OCI-LY3 (cell line): ENCODE measurements around the gene CD164.

ENCODE experiments used
- H2AFZ ChIP-seq: fragments of 200-600, 300-600 bp; shearing (Covaris generic); 2 replicates; pipeline ENCODE4 v1.6.0; 2014; ENCODE audit warnings: antibody characterized with exemption, low read depth, low read length
- H3K27ac ChIP-seq: fragments of 200-600, 300-600 bp; sonication (generic); 2 replicates; pipeline ENCODE4 v1.5.1; 2014; ENCODE audit warnings: mild to moderate bottlenecking, low read length, moderate library complexity, mixed read lengths
- H3K27me3 ChIP-seq: fragments of 200-600, 300-600 bp; sonication (generic); 2 replicates; pipeline ENCODE4 v1.6.1; 2014; ENCODE audit warnings: low read depth, low read length, mixed read lengths
- H3K36me3 ChIP-seq: fragments of 200-600, 300-600 bp; sonication (generic); replicated peaks from 2 replicates; pipeline ENCODE3; 2014; ENCODE audit warnings: low read depth, low read length, mixed read lengths
- H3K4me1 ChIP-seq: fragments of 300-600, 200-600 bp; sonication (generic); 2 replicates; pipeline ENCODE4 v1.6.1; 2014; ENCODE audit warnings: low read length, mixed read lengths
- H3K4me2 ChIP-seq: fragments of 200-600, 300-600 bp; sonication (generic); 2 replicates; pipeline ENCODE4 v1.6.1; 2014; ENCODE audit warnings: low read length, mixed read lengths
- H3K4me3 ChIP-seq: fragments of 300-600, 200-600 bp; sonication (generic); 2 replicates; pipeline ENCODE4 v1.5.1; 2014; ENCODE audit warnings: antibody characterized with exemption, mild to moderate bottlenecking, low read length, moderate library complexity
- H3K79me2 ChIP-seq: fragments of 300-600, 200-600 bp; shearing (Covaris generic); 2 replicates; pipeline ENCODE4 v1.6.1; 2014; ENCODE audit warnings: mild to moderate bottlenecking, low read length, mixed read lengths
- H3K9ac ChIP-seq: fragments of 300-600, 200-600 bp; shearing (Covaris generic); 2 replicates; pipeline ENCODE4 v1.6.0; 2014; ENCODE audit warnings: mild to moderate bottlenecking, low read length, moderate library complexity
- H3K9me3 ChIP-seq: fragments of 200-600, 300-600 bp; shearing (Covaris generic); 2 replicates; pipeline ENCODE4 v1.6.1; 2014; ENCODE audit warnings: low read length, mixed read lengths; ENCODE audit not compliant: insufficient read depth
- H4K20me1 ChIP-seq: fragments of 200-600, 300-600 bp; sonication (generic); 2 replicates; pipeline ENCODE4 v1.6.1; 2016; ENCODE audit warnings: low read length, mixed read lengths; ENCODE audit not compliant: insufficient read depth
- EZH2phosphoT487 ChIP-seq: fragments of 200-600 bp; shearing (Covaris generic); IDR thresholded peaks from 2 replicates; pipeline ENCODE4 v1.6.1; 2018; ENCODE audit warnings: antibody characterized with exemption, mixed run types, low read depth
- TF ChIP-seq, protein P1 (sequence below): fragments of 200-600, 300-600 bp; sonication (generic); IDR thresholded peaks from 2 replicates; pipeline ENCODE4 v1.5.1; 2014; ENCODE audit warnings: antibody characterized with exemption, low read length, low read depth

CD164 gene

DNA sequence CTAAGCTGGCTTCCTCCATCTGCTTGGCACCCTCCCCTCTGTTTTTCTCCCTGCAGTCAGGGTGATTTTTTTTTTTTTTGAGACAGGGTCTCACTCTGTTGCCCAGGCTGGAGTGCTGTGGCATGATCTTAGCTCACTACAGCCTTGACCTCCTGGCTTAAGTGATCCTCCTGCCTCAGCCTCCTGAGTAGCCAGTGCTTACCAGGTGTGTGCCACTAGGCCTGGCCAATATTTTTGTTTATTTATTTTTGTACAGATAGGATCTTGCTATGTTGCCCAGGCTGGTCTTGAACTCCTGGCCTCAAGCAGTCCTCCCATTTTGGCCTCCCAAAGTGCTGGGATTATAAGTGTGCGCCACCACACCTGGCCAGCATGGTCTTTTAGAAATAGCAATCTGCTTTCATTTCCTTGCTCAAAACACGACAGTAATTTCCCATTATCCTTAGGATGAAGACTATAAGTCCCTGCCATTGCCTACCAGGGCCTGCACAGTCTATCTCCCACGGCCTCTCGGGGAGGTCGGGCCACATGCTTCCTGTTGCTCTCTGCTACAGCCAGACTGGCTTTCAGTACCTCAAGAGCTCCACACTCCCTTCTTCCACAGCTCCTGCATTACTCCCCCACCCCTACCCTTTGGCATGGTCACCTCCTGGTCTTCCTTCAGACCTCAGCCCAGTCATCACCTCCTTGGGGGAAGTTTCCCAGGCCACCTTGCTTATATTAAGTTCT is 11.1 kb upstream of the CD164 start:
- TF ChIP-seq EZH2phosphoT487: no peak
- TF ChIP-seq, protein P1, sequence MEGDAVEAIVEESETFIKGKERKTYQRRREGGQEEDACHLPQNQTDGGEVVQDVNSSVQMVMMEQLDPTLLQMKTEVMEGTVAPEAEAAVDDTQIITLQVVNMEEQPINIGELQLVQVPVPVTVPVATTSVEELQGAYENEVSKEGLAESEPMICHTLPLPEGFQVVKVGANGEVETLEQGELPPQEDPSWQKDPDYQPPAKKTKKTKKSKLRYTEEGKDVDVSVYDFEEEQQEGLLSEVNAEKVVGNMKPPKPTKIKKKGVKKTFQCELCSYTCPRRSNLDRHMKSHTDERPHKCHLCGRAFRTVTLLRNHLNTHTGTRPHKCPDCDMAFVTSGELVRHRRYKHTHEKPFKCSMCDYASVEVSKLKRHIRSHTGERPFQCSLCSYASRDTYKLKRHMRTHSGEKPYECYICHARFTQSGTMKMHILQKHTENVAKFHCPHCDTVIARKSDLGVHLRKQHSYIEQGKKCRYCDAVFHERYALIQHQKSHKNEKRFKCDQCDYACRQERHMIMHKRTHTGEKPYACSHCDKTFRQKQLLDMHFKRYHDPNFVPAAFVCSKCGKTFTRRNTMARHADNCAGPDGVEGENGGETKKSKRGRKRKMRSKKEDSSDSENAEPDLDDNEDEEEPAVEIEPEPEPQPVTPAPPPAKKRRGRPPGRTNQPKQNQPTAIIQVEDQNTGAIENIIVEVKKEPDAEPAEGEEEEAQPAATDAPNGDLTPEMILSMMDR: no peak
- Histone ChIP-seq H3K4me1 (peaks cover 34% of the 10 kb centered on the region), H4K20me1 (no peaks in the 10 kb centered on the region), H3K27me3 (no peaks in the 10 kb centered on the region), H3K36me3 (no peaks in the 10 kb centered on the region), H3K4me3 (no peak overlapping the region), H3K27ac (no peak overlapping the region), H3K9me3 (no peaks in the 10 kb centered on the region), H3K9ac (no peak overlapping the region), H3K4me2 (no peak overlapping the region), H2AFZ (no peak overlapping the region), H3K79me2 (no peaks in the 10 kb centered on the region)

DNA sequence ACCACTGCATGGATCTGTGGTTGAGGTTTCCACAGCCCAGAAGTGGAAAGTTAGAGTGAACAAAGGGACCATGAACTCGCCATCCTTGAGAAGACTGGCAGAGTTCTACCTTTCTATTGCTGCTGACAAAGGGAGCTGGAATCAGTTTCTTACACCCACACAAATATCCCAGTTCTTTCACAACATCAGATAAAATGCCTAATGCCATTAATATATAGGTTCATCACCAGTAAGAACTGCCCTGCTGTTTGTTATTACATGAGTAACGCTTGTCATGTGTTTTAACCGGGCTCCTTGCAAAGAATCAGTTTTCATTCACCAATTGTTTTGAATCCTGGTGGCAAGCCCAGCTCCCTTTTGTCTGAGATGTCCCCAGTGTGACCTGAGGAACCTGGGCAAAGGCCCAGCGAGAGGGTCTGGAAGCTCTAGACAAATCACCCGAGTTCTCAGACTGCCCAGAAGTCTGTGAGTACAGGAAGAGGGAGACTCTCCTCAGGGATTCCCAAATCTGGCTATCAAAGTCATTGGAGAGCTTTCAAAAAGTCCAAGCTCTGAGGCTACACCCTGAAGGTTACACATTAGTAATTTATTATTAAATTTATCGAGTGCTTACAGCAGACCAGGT is 7.5 kb upstream of the CD164 start:
- Histone ChIP-seq H3K36me3 (no peaks in the 10 kb centered on the region), H3K4me1 (peaks cover 5% of the 10 kb centered on the region), H4K20me1 (no peaks in the 10 kb centered on the region), H3K27me3 (no peaks in the 10 kb centered on the region; the same call in 1 of the 2 replicates), H3K4me2 (no peak overlapping the region), H3K27ac (no peak overlapping the region), H3K79me2 (no peaks in the 10 kb centered on the region), H2AFZ (no peak overlapping the region), H3K9ac (no peak overlapping the region), H3K4me3 (no peak overlapping the region), H3K9me3 (no peaks in the 10 kb centered on the region)
- TF ChIP-seq, protein P1: no peak
- TF ChIP-seq EZH2phosphoT487: no peak

DNA sequence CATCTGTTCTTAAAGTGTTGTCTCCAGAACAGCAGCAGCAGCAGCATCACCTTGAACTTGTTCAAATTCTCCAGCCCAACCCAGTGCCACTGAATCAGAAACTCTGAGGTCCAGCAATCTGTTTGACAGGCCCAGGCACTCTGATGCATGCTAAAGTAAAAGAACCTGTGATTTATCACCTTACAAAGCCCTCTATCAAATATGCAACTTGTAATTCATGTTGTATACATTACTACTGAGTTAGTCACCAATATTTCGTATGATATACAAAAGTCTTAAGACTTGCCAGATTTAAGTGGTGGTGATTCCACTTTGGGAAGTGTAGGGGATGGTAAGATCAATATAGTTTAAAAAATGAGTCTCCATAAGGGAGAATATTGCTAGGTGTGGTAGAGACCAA is 6.0 kb upstream of the CD164 start:
- H3K9me3 ChIP-seq: no peaks in the 10 kb centered on the region
- no peak overlapping the region for H3K9ac ChIP-seq
- H3K27ac ChIP-seq: no peak overlapping the region
- H3K4me3 ChIP-seq: no peak overlapping the region
- H4K20me1 ChIP-seq: no peaks in the 10 kb centered on the region
- no peak overlapping the region for H3K4me2 ChIP-seq
- TF ChIP-seq EZH2phosphoT487: no peak
- TF ChIP-seq, protein P1: no peak
- no peak overlapping the region for H2AFZ ChIP-seq
- H3K4me1 ChIP-seq: peaks cover 4% of the 10 kb centered on the region; the same call in 1 of the 2 replicates
- no peaks in the 10 kb centered on the region for H3K79me2 ChIP-seq
- no peaks in the 10 kb centered on the region; the same call in 1 of the 2 replicates for H3K27me3 ChIP-seq
- H3K36me3 ChIP-seq: no peaks in the 10 kb centered on the region

DNA sequence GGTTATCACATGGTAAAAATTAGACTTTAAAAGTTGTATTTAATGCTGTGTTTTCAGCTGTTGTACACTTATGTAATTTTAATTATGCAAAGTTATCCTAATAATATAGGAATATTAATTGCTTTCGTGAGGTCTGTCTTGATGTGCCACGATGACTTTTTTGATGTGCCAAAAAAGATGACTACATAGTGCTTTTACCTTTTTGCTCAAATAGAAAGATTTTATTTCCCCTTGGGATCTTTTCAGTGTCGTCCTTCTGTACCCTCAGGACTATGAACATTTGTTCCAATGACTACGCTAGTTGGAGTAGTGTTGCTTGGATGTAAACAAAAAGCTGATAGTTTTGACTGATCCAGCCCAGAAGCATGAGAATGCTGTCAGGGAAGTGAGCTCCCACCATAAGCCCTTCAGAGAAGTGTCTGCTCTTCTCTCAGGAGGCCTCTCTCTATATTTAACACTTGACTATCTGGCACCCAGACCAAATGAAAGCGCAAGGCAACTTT is 1.2 kb upstream of the CD164 start:
- TF ChIP-seq EZH2phosphoT487: no peak
- TF ChIP-seq, protein P1: no peak
- Histone ChIP-seq H3K9ac (peak overlapping the region; percentile 98), H3K9me3 (no peaks in the 10 kb centered on the region), H2AFZ (no peak overlapping the region), H3K79me2 (peaks cover 36% of the 10 kb centered on the region), H3K36me3 (peaks cover 12% of the 10 kb centered on the region), H4K20me1 (peaks cover 27% of the 10 kb centered on the region), H3K4me3 (peak overlapping the region; percentile 87), H3K4me2 (peak overlapping the region; percentile 89), H3K27ac (peak overlapping the region; percentile 90; the same call in 1 of the 2 replicates), H3K4me1 (peaks cover 22% of the 10 kb centered on the region), H3K27me3 (no peaks in the 10 kb centered on the region; the same call in 1 of the 2 replicates)
